Upper lobe of left lung (tissue), 6 donors: Measurements from ENCODE around the gene MPG. TPM values are rescaled to one million over a fixed set of nuclear protein-coding genes. Genes with fewer than 3 reads are reported as not detected.

Experiments
- ATAC-seq, 2 donors: fragments of 200-7000 bp; cut with Tn5 transposase; one replicate each; pipeline ENCODE4 v1.9.1; 2022; ENCODE audit warnings: mild to moderate bottlenecking in 2 of 2, moderate library complexity in 2 of 2; ENCODE audit not compliant: low FRiP score in 2 of 2
- DNase-seq, 2 donors: peaks; one replicate each; pipeline ENCODE4 v3.0.0-alpha.2; 2019 to 2020
- H3K27ac ChIP-seq, 4 donors: fragments of 200-600 bp; sonication (generic); one replicate each; pipeline ENCODE4 v1.5.1; 2016 to 2019
- H3K27me3 ChIP-seq, 4 donors: fragments of 200-600 bp; sonication (generic); one replicate each; pipeline ENCODE4 v1.5.1; 2017 to 2019
- H3K36me3 ChIP-seq, 4 donors: fragments of 200-600 bp; sonication (generic); one replicate each; pipeline ENCODE4 v1.5.1; 2016 to 2019
- H3K4me1 ChIP-seq, 4 donors: fragments of 200-600 bp; sonication (generic); one replicate each; pipeline ENCODE4 v1.5.1; 2018 to 2019
- H3K4me3 ChIP-seq, 4 donors: fragments of 200-600 bp; sonication (generic); one replicate each; pipeline ENCODE4 v1.5.1; 2017 to 2019; ENCODE audit warnings: mild to moderate bottlenecking in 2 of 4, moderate library complexity in 1 of 4
- H3K9me3 ChIP-seq, 4 donors: fragments of 200-600 bp; sonication (generic); one replicate each; pipeline ENCODE4 v1.5.1; 2018 to 2019
- CTCF ChIP-seq, 6 experiments: fragments of 450-650 bp in 4 of 6; fragments of 200-600 bp in 2 of 6; sonication (generic) in 2 of 6; IDR thresholded peaks; one replicate each; pipeline ENCODE4 v1.5.1; 2016 to 2019; ENCODE audit warnings: antibody characterized with exemption in 6 of 6
- EP300 ChIP-seq, 4 donors: sonication (generic); formaldehyde crosslinking; IDR thresholded peaks; one replicate each; pipeline ENCODE4 v1.5.1; 2017; ENCODE audit warnings: antibody characterized with exemption in 4 of 4, control low read depth in 2 of 4
- POLR2A ChIP-seq, 4 donors: fragments of 450-650 bp; IDR thresholded peaks; one replicate each; pipeline ENCODE4 v1.5.1; 2016 to 2017; ENCODE audit warnings: antibody characterized with exemption in 4 of 4, mild to moderate bottlenecking in 2 of 4
- POLR2AphosphoS5 ChIP-seq, 2 donors: sonication (generic); formaldehyde crosslinking; IDR thresholded peaks; one replicate each; pipeline ENCODE4 v1.5.1; 2017; ENCODE audit warnings: antibody characterized with exemption in 2 of 2
- WGBS, 2 donors: methylation state at CpG; one replicate each; pipeline ENCODE4 v1.1.5; 2017 to 2018; 5-methylcytosine and 5-hydroxymethylcytosine counted together
- total RNA-seq, 6 donors: library from RNA; depleted of rRNA in 4 of 6; stranded (reverse); fragments of >200 nt in 4 of 6; gene quantifications; one replicate each; pipeline versions ENCODE4 v1.1.0 to v1.2.1, GENCODE V29; 2016 to 2021
- donor health status: DM: no; HTN: no; CAD: no; lungs with moderate emphysema.
- donor health status: DM: no; HTN: yes; CAD: no; lungs with severe emphysema.

MPG gene
- total RNA-seq, 6 donors from 2014 or later = 52.6 to 99.0 (median 71.7) TPM

DNA sequence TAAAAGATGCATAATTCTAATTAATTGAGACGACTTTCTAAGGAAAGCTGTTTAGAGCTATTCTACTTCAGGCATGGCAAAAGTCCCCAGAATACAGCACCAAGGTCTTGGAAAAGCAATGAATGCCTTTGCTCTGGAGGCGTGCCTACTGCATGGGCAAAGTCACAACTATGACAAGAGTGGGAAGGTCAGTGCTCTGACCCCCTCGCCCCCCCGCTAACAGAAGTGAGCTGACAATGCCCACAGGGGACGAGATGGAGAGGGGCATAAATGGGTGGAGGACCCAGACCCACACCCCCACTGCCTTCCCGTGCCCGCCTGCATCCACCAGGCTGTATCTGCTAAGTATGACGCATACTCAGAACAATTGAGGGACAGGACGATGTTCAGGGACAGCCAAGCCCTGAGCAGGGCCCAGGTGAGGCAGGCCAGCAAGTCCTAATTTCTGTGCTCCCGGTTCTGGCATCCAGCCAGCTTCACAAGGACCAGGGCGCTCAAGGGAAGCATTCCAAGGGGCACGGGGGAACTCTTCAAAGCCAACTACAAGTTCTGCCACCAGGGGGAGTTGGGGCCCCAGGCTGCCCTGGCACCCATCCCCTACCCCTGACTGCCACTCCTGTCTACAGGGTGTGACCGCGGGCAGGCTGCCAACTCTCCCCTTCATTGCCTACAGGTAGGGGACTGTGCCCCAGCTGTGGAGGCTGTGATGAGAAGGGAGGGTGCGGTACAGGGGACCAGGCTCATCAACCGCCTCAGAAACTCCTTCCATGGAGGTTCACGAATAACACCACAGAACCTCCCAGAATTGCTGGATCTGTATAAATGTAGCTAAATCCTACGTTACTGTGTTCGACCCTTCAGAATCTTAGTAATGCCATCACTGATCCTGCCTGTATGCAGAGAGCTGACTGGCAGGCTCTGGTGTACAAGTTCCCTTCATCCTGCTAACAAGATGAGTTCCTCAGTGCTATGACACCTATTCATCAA lies 39.6 kb downstream of the MPG start:
- Histone ChIP-seq H3K27ac (no peak overlapping the region), H3K4me1 (peaks cover 0 to 8% (median 0%) of the 10 kb centered on the region in 4 donors), H3K9me3 (no peaks in the 10 kb centered on the region), H3K4me3 (no peak overlapping the region), H3K36me3 (peaks cover 0 to 32% (median 3%) of the 10 kb centered on the region in 4 donors), H3K27me3 (no peaks in the 10 kb centered on the region)
- ATAC-seq (peak; percentile 56 to 80), DNase-seq (peak in 1 of 2 donors; percentile 72)
- WGBS, 2 donors = 62 to 84% methylated on average over 14 to 19 of the region's 19 CpGs
- TF ChIP-seq CTCF (IDR thresholded peaks at IDR 0.05) (peak; percentile 50 to 84 (median 66)), EP300 (IDR thresholded peaks at IDR 0.05) (no peak)

- TF ChIP-seq CTCF (IDR thresholded peaks at IDR 0.05) (no peak), EP300 (IDR thresholded peaks at IDR 0.05) (no peak), POLR2AphosphoS5 (IDR thresholded peaks at IDR 0.05) (no peak), POLR2A (IDR thresholded peaks at IDR 0.05) (no peak)
- Histone ChIP-seq H3K36me3 (peaks cover 0 to 32% (median 3%) of the 10 kb centered on the region in 4 donors), H3K27me3 (no peaks in the 10 kb centered on the region), H3K27ac (no peak overlapping the region), H3K4me3 (no peak overlapping the region), H3K9me3 (no peaks in the 10 kb centered on the region), H3K4me1 (peaks cover 0 to 8% (median 0%) of the 10 kb centered on the region in 4 donors)
- ATAC-seq (no peak), DNase-seq (no peak)
- 89% methylated on average over 1 to 2 of the region's 2 CpGs for WGBS, 2 donors
Measured at GRCh38 chr16:118857-119256, 40.8 kb downstream of the MPG start.

DNA sequence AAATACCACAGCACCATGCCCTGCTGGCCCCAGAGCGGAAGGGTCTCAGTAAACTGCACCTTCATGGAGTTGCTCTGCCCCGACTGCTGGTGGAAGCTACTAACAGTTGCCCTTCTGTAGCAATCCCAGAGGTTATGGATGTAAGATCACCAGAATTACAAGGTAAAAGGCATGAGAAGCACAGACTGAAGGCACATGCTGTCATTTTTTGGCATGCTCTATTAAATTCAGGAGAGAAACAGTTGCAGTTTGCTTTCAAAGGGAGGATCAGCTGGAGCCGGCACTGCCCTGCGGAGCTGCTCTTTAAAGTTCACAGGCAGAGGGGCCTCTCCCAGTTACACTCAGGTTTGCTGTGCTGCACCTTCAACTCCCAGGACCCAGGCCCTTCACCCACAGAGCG lies 41.3 kb downstream of the MPG start:
- Histone ChIP-seq H3K9me3 (no peaks in the 10 kb centered on the region), H3K4me3 (no peak overlapping the region), H3K27ac (no peak overlapping the region), H3K4me1 (peaks cover 0 to 8% (median 0%) of the 10 kb centered on the region in 4 donors), H3K36me3 (peaks cover 0 to 31% (median 4%) of the 10 kb centered on the region in 4 donors), H3K27me3 (no peaks in the 10 kb centered on the region)
- DNase-seq = no peak
- 95% methylated on average over 5 of the region's 5 CpGs for WGBS, 2 donors
- no peak for ATAC-seq
- TF ChIP-seq CTCF (IDR thresholded peaks at IDR 0.05) (no peak), POLR2AphosphoS5 (IDR thresholded peaks at IDR 0.05) (no peak), EP300 (IDR thresholded peaks at IDR 0.05) (no peak), POLR2A (IDR thresholded peaks at IDR 0.05) (no peak)

- DNase-seq = no peak
- H3K27me3 ChIP-seq = no peaks in the 10 kb centered on the region
- no peak overlapping the region for H3K27ac ChIP-seq
- TF ChIP-seq CTCF (IDR thresholded peaks at IDR 0.05) (no peak), POLR2AphosphoS5 (IDR thresholded peaks at IDR 0.05) (no peak), EP300 (IDR thresholded peaks at IDR 0.05) (no peak), POLR2A (IDR thresholded peaks at IDR 0.05) (no peak)
- peaks cover 0 to 8% (median 0%) of the 10 kb centered on the region in 4 donors for H3K4me1 ChIP-seq
- H3K4me3 ChIP-seq = no peak overlapping the region
- peaks cover 0 to 27% (median 5%) of the 10 kb centered on the region in 4 donors for H3K36me3 ChIP-seq
- ATAC-seq = no peak
- no peaks in the 10 kb centered on the region for H3K9me3 ChIP-seq
- 75 to 86% methylated on average over 2 to 3 of the region's 3 CpGs for WGBS, 2 donors
Measured at GRCh38 chr16:119835-120491, 41.9 kb downstream of the MPG start.
